Daoy (cell line): ENCODE data around the gene STAG1. TPM values are rescaled to one million over a fixed set of nuclear protein-coding genes. Genes with fewer than 3 reads are reported as not detected.
"Not testable (repeated sequence)": the region's sequence is repeated elsewhere in the genome, so short reads cannot be mapped to it uniquely, and the experiment has no call there.

Experiments used
- DNase-seq: peaks from one replicate; pipeline ENCODE4 v3.0.0-alpha.2; 2015; ENCODE audit warnings: low read depth
- total RNA-seq: library from RNA; depleted of rRNA; stranded (reverse); fragments of >200 nt; shearing (Covaris generic); gene quantifications from 2 replicates; pipeline ENCODE4 v1.2.3, GENCODE V29; 2014

The STAG1 gene
- total RNA-seq, 1 experiment from 2014 or later = 35.6 TPM

- DNase-seq = no peak
These were observed 156.1 kb downstream of the STAG1 start for GRCh38 chr3:136595913-136596697.

GRCh38 chr3:136586580-136586979 is 165.6 kb downstream of the STAG1 start:
- DNase-seq = no peak

DNA sequence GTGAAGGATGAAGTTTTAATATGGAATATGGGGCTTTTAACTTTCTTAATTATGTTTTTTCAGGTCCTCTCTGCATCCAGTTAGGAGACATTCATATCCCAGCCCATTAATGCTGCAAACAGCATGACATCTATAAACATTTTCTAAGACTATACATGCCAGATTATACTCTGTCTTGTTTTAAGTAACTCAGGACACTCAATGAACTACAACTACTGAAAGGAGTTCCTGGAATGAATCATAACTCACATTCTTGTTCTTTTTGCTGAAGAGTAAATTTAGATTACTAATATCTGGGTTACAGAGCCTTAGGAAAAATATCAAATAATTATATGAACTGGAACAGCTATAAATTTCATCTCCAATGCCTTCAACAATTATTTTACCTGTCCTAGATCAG is 167.4 kb downstream of the STAG1 start:
- no peak for DNase-seq

DNA sequence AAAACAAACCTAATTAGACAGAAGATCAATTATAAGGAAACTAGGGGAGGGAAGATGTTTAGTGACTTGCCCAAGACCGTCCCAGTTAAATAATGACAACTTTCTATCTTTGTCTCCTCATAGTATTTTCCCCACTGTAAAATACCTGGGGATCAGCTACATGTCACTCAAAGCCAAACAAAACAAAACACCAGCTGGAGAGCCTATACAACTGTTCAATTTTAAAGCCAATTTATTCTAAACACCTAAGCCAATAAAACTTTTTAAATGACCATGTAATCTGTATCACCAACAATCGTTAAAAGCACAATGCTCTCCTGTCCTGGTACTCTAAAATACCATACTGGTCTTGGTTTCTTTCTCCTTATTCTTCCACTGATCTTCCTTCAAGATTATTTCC is 168.4 kb downstream of the STAG1 start:
- no peak for DNase-seq

DNA sequence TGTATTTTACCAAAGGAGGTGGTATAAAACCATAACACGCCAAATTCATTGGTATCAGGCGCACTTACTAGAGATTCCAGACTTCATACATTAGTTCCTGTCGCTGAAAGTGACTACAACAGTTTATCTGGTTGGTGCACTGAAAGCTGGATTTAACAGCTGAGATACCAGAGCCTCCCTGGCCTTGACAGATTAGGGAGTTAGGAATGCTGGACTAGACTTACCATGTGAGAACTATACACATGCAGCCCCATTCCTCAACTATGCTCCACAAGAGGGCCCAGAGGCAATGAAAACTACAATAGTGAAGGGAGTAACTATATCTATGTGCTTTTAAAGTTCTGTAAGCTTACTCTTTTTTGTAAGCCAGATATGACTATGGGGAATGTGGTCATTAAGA is 174.4 kb downstream of the STAG1 start:
- DNase-seq = no peak

DNA sequence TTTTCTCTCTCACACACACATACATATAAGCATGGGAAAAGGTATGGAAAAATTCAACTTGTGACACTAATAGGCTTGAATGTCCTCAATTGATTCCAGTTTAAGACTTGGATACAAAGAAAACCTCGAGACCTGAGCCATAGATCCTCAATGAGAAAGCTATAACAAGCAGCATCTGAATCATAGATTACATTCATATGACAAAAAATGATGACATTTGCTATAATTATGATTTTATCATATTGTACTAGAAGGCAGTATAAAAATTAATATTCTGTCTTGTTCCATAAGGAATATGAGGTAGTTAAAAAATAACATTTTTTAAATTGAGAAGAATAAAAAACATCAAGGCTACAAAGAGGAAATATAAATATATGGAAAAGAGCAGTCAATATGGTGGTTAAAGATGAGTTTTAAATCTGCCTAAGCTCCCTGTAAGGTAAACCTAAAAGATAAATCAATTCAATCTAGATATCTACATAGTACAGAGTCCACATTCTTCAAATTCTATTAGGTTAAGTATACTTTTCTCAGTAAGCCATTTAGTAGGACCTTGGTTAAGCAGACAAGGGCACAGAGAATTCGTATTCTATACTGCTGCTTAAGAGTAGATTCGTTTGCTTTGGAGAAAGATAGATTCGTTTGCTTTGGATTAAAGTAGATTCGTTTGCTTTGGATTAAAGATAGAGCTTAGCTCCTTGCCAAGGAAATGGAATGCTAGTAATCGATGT is 175.7 kb downstream of the STAG1 start:
- DNase-seq = no peak

DNA sequence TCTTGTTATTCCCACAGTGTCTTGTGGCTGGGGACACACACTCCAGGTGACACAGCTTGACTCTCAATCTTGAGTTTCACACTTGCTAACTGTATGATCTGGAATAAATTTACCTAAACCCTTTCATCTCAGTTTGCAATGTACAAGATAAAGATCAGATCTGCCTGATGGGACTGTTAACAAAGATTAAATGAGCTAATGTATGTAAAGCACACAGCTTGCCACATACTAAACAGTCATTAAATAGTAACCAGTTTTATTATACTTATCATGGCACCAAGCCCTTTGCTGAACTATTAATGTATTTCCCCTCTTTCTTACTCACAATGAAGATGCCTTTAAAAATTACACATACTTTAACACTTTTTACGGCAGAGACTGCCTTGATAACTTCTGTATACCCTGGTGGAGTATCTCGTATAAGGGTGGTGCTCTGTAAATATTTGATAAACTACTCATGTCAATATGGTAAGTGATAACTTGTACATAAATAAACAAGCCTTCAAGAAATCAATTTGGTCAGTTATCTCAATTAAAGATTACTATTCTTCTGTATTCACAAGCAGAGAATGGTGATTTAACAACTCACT is 184.5 kb downstream of the STAG1 start:
- DNase-seq = no peak

DNA sequence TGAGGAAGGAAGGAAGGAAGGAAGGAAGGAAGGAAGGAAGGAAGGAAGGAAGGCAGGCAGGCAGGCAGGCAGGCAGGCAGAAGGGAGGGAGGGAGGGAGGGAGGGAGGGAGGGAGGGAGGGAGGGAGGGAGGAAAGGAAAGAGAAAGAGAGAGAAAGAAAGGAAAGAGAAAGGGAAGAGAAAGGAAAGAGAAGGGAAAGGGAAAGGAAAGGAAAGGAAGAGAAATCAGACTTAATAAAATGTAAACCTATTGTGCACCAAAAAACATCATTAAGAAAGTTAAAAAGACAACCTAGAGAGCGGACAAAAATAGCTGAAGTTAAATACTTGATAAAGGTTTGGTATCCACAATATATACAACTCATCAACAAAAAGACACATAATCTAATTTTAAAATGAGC is 187.2 kb downstream of the STAG1 start:
- DNase-seq = not testable (repeated sequence)

DNA sequence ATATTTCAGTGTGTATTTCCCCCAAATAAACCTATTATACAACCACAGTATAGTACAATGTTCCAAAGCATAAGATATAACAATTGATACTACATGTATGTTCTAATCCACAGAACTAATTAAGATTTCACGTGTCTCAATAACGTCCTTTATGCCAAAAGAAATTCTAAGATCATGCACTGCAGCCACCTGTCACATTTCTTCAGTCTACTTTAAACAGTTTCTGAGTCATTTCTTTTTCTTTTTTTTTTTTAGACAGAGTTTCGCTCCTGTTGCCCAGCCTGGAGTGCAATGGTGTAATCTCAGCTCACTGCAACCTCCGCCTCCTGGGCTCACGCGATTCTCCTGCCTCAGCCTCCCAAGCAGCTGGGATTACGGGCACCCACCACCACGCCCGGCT is 190.2 kb downstream of the STAG1 start:
- no peak for DNase-seq

GRCh38 chr3:136559896-136560295 is 192.3 kb downstream of the STAG1 start:
- no peak for DNase-seq

DNA sequence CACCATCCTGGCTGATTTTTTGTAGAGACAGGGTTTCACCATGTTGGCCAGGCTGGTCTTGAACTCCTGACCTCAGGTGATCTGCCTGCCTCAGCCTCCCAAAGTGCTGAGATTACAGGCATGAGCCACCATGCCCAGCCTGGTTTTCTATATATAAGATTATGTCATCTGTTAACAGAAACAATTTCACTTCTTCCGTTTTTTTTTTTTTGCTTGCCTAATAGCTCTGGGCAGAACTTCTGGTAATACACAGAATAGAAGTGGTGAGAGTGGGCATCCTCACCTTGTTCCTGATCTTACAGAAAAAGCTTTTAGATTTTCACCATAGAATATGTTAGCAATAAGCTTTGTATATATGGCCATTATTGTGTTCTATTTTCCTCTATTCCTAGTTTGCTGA is 202.7 kb downstream of the STAG1 start:
- not testable (repeated sequence) for DNase-seq

DNA sequence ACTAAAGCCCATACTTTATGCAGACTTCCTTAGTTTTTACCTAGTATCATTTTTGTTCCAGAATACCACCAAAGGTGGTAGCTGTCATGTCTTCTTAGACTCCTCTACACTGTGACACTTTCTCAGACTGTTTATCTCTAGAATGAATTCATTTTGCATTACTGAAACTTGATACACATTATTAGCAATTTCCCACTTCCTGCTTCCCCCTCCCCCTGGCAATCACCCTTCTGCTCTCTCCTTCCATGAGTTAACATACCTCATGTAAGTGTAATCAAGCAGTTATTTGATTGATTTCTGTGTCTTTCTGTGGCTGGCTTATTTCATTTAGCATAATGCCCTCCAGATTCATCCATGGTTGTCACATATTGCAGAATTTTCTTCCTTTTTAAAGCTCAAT is 204.9 kb downstream of the STAG1 start:
- DNase-seq = peak; percentile 15

GRCh38 chr3:136546720-136547119 is 205.5 kb downstream of the STAG1 start:
- no peak for DNase-seq

GRCh38 chr3:136545664-136546268 is 206.4 kb downstream of the STAG1 start:
- DNase-seq = no peak

- DNase-seq = no peak
These were observed 207.6 kb downstream of the STAG1 start for GRCh38 chr3:136544532-136544931.

DNA sequence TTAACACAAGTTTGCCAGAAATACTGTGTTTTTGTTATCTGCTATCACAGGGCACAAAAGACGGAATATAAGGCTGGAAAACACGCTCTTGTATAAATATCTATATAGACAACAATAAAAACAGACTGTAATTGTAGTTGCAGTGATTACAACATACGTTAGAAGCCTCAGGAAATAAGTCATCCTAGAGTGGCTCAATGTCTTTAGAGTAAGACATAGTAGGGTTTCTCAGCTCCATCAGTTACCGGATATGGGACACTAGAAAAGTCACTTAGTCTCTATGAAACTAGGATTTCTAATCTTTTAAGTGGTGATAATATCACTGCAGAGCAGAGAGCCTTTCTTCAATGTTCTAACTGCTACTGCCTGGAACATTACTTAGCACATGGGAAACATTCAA is 208.8 kb downstream of the STAG1 start:
- no peak for DNase-seq

GRCh38 chr3:136535906-136536305 is 216.3 kb downstream of the STAG1 start:
- DNase-seq = no peak

DNA sequence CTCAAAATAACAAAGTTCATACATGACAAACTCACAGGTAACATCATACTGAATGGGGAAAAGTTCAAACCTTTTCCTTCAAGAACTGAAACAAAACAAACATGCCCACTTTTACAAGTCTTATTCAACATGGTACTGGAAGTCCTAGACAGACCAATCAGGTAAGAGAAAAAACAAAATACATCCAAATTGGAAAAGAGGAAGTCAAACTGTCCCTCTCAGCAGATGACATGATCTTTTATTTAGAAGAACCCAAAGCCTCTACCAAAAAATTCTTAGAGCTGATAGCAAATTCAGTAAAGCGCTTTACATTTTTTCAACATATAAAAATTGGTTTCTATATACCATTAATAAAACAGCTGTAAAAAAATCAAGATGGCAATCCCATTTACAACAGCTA is 219.4 kb downstream of the STAG1 start:
- no peak for DNase-seq

DNA sequence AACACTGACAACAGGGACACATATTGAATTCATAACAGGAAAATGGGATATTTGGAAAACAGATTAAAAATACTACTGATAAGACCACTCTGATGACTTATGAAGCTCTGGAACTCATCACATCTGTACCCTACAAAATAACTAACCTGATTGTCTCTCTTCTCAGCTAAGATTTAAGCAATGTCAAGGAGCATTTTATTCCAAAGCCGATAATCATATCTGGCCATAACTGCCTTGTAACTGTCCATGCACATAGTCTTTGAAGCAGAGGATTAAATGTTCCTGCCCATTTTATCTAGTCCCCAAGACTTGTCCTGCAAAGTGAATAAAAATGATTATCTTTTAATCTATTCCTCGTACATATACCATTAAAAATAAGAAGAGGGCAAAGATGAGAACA is 234.1 kb downstream of the STAG1 start:
- DNase-seq = no peak

- DNase-seq = no peak
These were observed 235.5 kb downstream of the STAG1 start for GRCh38 chr3:136516656-136517055.

DNA sequence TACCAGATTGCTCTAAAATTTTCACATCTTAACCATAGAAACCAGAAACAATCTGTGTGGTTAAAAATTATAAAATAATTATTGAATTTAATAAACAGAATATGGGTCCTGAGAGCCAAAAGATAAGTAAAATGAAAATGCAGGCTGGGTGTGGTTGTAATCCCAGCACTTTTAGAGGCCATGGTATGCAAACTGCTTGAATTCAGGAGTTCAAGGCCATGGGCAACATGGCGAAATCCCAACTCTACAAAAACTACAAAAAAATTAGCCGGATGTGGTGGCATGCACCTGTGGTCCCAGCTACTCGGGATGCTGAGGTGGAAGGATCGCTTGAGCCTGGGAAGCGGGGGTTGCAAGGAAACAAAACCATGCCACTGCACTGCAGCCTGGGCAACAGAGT is 236.1 kb downstream of the STAG1 start:
- no peak for DNase-seq

DNA sequence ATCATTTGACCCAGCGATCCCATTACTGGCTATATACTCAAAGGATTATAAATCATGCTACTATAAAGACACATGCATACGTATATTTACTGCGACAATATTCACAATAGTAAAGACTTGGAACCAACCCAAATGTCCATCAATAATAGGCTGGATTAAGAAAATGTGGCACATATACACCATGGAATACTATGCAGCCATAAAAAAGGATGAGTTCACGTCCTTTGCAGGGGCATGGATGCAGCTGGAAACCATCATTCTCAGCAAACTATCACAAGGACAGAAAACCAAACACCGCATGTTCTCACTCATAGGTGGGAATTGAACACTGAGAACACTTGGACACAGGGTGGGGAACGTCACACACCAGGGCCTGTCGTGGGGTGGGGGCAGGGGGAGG is 237.6 kb downstream of the STAG1 start:
- DNase-seq = not testable (repeated sequence)

DNA sequence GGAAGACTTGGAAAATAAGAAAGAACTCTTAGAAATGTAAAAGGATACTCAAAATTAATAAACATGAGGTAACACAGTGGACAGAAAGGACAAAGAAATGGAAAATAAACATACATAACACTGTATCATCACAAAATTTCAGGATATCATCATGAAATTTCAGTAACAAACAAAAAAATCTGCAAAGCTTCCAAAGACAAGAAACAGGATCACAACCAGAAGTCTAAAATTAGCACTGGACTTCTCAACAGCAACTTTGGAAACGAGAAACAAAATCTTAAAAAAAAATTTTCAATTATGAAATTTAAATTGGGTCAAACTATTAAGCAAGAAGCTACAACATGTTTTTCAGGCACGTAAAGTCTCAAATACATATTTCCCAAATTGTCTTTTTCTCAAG is 238.8 kb downstream of the STAG1 start:
- DNase-seq = no peak
